NCI-H1417 (cell line): ENCODE data around the gene SPAG6.
A peak's percentile ranks its signal among the peaks of the same experiment; 100 is the strongest.

Experiments
- DNase-seq, 3 experiments: peaks; one replicate each; lab custom pipeline; 2025; lab: John Stamatoyannopoulos, UW

The SPAG6 gene

DNA sequence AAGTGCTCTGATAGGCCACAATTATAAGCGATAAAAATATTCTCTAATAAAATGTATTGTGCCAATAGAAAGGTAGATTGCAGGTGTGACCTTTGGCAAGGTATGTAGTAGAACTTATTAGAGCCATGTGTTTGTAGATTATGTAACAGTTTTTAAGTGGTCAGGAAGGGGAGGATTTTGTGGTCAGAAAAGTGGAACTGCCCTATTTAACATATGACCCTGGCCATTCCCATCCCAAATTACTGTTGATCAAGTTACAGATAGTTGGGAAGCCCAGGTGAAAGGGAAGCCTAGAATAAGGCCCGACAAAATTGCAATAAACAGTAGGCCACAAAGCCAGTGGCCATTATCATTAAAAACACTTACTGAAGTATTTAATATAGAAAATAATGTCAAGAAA lies 89.2 kb downstream of the SPAG6 start:
- no peak for DNase-seq

DNA sequence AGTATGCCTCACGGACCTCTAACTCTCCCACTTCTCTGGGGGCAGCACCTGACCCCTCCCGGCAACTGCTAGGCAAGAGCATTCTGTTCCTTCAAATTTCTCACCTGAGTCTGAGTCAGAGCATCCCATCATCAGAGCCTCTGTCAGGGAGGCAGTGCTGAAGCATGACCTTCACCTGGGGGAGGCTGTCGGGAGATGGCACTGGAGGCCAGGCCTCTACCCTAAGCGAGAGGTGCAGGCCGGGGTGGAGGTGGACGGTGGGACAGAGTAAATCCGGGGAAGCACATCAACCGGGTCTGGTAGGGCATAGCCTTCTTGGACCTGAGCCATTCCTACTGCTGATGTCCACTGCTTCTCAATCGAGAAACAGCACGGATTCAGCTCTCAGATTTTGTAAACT lies 90.4 kb downstream of the SPAG6 start:
- no peak for DNase-seq

DNA sequence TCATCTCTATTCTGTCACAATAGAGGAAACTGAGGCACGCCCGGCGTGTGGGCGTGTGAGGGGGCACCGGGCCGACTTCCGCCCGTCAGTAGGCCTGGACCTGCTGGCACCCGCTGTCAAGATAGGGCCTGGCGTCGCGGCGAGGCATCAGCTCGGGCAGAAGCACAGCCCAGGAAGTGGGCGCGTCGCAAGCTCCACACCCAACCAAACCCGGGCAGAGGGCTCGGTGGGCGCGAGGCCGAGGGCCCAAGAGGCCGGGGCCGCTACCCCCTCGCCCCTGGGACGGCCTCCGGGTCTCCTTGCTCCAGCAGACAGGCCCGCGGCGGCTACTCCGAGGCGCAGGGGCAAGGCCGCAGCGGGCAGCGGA lies 91.2 kb downstream of the SPAG6 start:
- DNase-seq = peak in 1 of 3 experiments; percentile 43

- peak; percentile 67 to 93 (median 85) for DNase-seq
Observed at GRCh38 chr10:22436893-22437619, 91.8 kb downstream of the SPAG6 start.

- DNase-seq = peak in 1 of 3 experiments; percentile 58
Observed at GRCh38 chr10:22437620-22438588, 92.6 kb downstream of the SPAG6 start.

DNA sequence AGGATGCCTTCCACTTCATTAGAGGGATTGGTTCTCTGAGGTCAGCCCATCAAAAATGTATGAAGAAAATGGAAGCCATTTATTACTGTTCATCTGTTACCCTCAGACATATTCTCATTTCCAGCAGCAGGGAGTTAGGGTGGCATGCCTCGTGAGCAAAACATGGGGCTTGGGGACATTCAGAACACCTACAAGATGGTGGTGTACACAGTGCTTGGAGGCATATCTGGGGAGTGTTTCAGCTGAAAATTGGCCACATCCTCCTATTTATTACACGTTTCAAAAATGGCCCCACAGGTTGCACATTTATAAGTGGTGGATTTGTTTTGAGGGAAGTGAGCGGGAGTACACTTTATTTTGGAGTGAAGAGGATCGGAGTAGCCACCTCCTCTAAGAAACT lies 93.4 kb downstream of the SPAG6 start:
- DNase-seq = peak in 1 of 3 experiments; percentile 38

- no peak for DNase-seq
Observed at GRCh38 chr10:22442063-22442462, 96.8 kb downstream of the SPAG6 start.

DNA sequence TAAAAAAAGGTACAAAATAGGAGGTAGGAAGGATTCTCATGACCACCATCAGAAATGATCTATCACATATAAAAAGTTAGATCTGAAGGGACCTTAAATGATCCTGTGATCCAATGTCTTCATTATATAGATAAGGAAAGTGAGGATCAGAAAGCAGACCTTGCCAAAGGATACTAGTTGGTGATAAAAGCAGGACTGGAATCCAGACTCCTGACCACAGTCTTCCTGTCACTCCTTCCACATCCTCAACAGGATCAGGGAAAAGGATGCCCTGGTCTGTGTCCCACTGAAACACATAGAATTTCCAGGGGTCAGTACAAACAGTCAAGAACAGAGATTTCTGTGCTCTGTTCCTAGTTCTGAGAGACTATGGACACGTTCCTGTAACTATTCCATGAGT lies 97.2 kb downstream of the SPAG6 start:
- no peak for DNase-seq

DNA sequence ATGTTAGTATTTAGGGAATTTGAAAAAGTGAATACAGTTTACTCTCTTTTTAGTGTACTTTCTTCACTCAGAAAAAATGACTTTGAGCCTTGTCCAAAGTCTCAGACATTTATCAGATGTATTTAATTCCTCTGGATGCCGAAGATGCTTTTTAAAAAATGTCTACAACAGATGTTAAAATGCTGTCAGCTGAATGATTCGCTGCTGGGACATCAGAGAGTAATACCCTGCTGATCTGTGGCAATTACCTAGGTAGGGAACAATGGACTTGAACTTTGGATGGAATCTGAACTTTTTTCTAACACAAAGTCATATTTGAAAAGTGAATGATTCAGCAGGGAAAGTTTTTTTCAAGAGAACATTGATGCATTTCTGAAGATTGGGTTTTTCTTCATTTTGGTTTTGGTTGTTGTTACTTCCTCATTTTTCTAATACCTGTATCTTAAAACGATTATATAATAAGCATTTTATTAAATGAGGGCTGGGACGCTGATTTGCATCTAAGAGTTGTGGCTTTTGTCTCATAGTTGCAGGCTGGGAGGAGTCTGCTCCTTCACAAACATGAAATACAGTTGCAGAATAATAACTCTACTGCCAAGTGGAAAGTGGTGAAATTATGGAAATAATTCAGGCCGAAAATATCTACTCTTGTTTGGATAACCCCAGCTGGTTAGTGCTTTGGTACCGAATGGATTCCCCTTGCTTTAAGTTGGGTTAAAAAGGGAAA lies 98.0 kb downstream of the SPAG6 start:
- no peak for DNase-seq

DNA sequence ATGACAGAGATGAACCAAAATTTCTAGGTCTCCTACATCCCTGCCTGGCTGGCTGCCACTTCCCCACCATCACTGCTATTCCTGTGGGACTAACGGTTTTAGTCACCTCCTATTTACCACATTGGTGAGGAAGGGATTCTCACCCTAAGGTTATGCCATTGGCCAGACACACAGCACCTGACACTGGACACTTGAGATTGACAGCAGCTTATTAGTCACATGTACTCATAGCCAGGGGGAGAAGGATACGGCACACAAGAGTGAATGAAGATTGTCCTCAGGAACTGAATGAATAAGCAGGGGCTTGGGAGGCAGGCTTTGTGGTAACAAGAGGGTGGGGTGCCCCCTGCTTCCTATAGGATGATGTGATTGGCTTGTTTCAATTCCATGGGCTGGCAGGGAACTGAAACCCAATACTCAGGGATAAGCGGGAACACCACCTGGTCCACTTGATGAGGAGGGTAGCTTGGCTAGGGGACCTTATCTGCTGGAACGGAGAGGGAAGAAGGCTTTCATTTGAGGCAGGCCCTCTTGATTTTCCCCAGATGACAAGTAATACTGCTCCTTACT lies 99.0 kb downstream of the SPAG6 start:
- DNase-seq = no peak

GRCh38 chr10:22445495-22445894 lies 100.2 kb downstream of the SPAG6 start:
- no peak for DNase-seq

GRCh38 chr10:22447068-22447467 lies 101.8 kb downstream of the SPAG6 start:
- no peak for DNase-seq

DNA sequence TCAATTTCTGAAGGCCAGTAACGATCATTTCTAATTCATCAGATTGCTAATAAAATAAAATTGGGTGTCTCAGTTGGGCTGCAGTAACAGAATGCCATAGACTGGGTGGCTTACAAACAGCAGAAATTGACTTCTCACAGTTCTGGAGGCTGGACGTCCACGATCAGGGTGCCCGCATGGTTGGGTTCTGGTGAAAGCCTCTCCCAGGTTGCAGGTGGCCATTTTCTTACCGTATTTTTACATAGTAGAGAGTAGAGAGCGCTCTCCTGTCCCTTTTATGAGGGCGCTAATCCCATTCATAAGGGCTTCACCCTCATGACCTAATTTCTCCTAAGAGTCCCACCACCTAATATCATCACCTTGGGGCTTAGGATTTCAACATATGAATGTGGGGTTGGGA lies 106.0 kb downstream of the SPAG6 start:
- no peak for DNase-seq

GRCh38 chr10:22453320-22453719 lies 108.0 kb downstream of the SPAG6 start:
- no peak for DNase-seq

GRCh38 chr10:22453948-22454591 lies 108.8 kb downstream of the SPAG6 start:
- peak; percentile 50 to 86 (median 65) for DNase-seq

GRCh38 chr10:22454634-22455033 lies 109.3 kb downstream of the SPAG6 start:
- DNase-seq = no peak

GRCh38 chr10:22455068-22455857 lies 110.0 kb downstream of the SPAG6 start:
- DNase-seq = no peak

DNA sequence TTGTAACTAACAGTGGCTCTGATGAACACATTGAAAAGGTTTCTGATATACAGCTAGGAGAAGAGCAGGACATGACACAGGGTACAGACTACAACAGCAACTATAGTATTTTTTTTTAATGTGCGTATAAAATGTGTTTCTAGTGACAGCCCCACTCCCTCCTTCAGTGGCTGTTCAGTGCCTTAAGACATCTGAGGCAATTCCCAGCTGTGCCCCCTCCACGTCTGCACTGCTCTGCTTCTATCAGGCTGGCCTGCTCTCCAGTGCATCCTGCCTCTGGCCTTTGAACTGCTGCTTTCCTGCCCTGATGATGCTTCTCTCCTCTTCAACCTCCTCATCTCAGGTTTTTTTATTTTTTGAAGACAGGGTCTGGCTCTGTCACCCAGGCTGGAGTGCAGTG lies 111.2 kb downstream of the SPAG6 start:
- no peak for DNase-seq

DNA sequence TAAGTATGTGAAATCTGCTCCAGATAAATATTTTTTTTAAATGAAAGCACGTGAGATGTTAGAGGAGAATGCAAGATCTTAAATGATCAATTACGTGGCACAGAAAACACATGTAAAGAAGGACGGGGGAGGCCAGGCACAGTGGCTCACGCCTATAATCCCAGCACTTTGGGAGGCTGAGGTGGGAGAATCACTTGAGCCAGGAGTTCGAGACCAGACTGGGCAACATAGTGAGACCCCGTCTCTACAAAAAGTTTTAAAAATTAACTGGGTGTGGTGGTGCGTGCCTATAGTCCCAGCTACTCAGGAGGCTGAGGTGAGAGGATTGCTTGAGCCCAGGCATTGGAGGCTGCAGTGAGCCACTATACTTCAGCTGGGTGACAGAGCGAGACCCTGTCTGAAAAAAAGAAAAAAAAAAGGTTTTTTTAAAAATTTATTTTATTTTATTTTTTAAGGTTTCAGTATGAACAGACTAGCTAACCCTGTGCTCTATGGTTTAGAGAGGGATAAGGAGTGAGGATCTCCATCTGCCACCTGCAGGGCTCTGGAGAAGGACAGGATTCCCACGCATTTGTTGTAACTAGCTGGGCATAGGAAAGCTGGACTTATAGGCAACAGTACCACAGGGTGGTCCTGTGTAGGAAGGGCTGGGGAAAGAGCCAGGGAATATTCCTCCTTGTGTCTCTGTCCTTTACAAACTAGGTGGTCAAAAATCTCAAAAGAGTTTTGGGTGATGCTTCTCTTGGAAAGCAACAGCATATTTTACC lies 113.2 kb downstream of the SPAG6 start:
- DNase-seq = no peak

DNA sequence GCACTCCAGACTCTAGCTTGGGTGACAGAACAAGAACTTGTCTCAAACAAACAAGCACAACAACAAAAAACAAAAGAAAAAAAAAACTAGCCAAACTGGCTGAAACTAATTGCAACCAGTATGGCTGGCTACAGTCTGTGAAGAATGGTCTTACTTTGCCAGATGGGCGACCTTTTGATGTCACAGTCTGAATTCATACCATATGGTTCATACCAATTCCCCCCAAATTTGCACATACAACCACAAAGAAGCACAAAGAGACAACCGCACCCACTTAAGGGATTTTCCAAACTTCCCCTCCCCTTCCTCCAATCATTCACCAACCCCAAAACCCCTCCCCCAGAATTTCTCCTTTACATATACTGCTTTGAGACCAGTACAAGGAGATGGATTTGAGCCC lies 114.2 kb downstream of the SPAG6 start:
- DNase-seq = no peak
